SJCRH30 (cell line): ENCODE measurements around the gene CHPF2. TPM values are rescaled to one million over a fixed set of nuclear protein-coding genes. Genes with fewer than 3 reads are reported as not detected.

Experiments used
- DNase-seq, 2 experiments: peaks; one replicate each; pipeline ENCODE4 v3.0.0-alpha.2; 2015 to 2020
- H3K27ac ChIP-seq: fragments of 250-450 bp; sonication (Bioruptor Pico); 2 replicates; pipeline ENCODE4 v1.5.1; 2020; ENCODE audit warnings: mild to moderate bottlenecking, moderate library complexity
- H3K27me3 ChIP-seq: fragments of 250-450 bp; sonication (Bioruptor Pico); 2 replicates; pipeline ENCODE4 v1.5.1; 2020; ENCODE audit warnings: mild to moderate bottlenecking, moderate library complexity
- H3K36me3 ChIP-seq: fragments of 250-450 bp; sonication (Bioruptor Pico); 2 replicates; pipeline ENCODE4 v1.5.1; 2020; ENCODE audit warnings: mild to moderate bottlenecking, moderate library complexity
- H3K4me1 ChIP-seq: fragments of 250-450 bp; sonication (Bioruptor Pico); 2 replicates; pipeline ENCODE4 v1.5.1; 2020; ENCODE audit warnings: mild to moderate bottlenecking, moderate library complexity
- H3K4me3 ChIP-seq: fragments of 250-450 bp; sonication (Bioruptor Pico); 2 replicates; pipeline ENCODE4 v1.5.1; 2020; ENCODE audit warnings: mild to moderate bottlenecking, moderate library complexity
- H3K9me3 ChIP-seq: fragments of 250-450 bp; sonication (Bioruptor Pico); replicated peaks from 2 replicates; pipeline ENCODE4 v1.5.1; 2020; ENCODE audit warnings: mild to moderate bottlenecking, moderate library complexity
- total RNA-seq: library from RNA; depleted of rRNA; stranded (reverse); fragments of >200 nt; shearing (Covaris generic); gene quantifications from 2 replicates; pipeline ENCODE4 v1.2.3, GENCODE V29; 2014; rRNA removed

CHPF2 gene
- total RNA-seq, 1 experiment from 2014 or later = 27.7 TPM

- Histone ChIP-seq H3K4me1 (peaks cover 3% of the 10 kb centered on the region), H3K9me3 (no peaks in the 10 kb centered on the region; the same call in 1 of the 2 replicates), H3K36me3 (no peaks in the 10 kb centered on the region), H3K27ac (no peak overlapping the region), H3K4me3 (no peak overlapping the region), H3K27me3 (peaks cover 14% of the 10 kb centered on the region)
- no peak for DNase-seq
Measured at GRCh38 chr7:151282111-151282510, 49.8 kb downstream of the CHPF2 start.

- Histone ChIP-seq H3K36me3 (no peaks in the 10 kb centered on the region), H3K27ac (no peak overlapping the region), H3K9me3 (no peaks in the 10 kb centered on the region; the same call in 1 of the 2 replicates), H3K4me3 (no peak overlapping the region), H3K4me1 (peaks cover 3% of the 10 kb centered on the region), H3K27me3 (peaks cover 11% of the 10 kb centered on the region)
- DNase-seq = no peak
Measured at GRCh38 chr7:151283302-151283701, 51.0 kb downstream of the CHPF2 start.

- Histone ChIP-seq H3K27ac (no peak overlapping the region), H3K27me3 (peaks cover 10% of the 10 kb centered on the region), H3K36me3 (no peaks in the 10 kb centered on the region), H3K4me3 (no peak overlapping the region), H3K4me1 (peaks cover under 1% of the 10 kb centered on the region), H3K9me3 (no peaks in the 10 kb centered on the region; the same call in 1 of the 2 replicates)
- no peak for DNase-seq
Measured at GRCh38 chr7:151286148-151286547, 53.9 kb downstream of the CHPF2 start.

Other genes with a start within 250 kb of the CHPF2 start
- 0.05 and 0.20 TPM in 2 replicates for gene NOS3, start 241.5 kb upstream of the CHPF2 start, total RNA-seq
- gene ATG9B, start 208.0 kb upstream of the CHPF2 start, total RNA-seq = 0.08 TPM in 1 of 2 replicates, not detected in the other
- 20.8 and 22.3 TPM in 2 replicates for gene ABCB8, start 204.0 kb upstream of the CHPF2 start, total RNA-seq
- gene ASIC3, start 184.0 kb upstream of the CHPF2 start, total RNA-seq = 1.3 and 1.5 TPM in 2 replicates
- 34.3 and 39.2 TPM in 2 replicates for gene CDK5, start 174.6 kb upstream of the CHPF2 start, total RNA-seq
- 129 and 132 TPM in 2 replicates for gene SLC4A2, start 172.9 kb upstream of the CHPF2 start, total RNA-seq
- gene FASTK, start 151.7 kb upstream of the CHPF2 start, total RNA-seq = 62.2 and 92.8 TPM in 2 replicates
- gene TMUB1, start 149.0 kb upstream of the CHPF2 start, total RNA-seq = 43.5 and 44.2 TPM in 2 replicates
- gene AGAP3, start 146.0 kb upstream of the CHPF2 start, total RNA-seq = 59.7 and 62.9 TPM in 2 replicates
- gene GBX1, start 64.8 kb upstream of the CHPF2 start, total RNA-seq = 0.48 and 0.95 TPM in 2 replicates
- gene ASB10, start 45.2 kb upstream of the CHPF2 start, total RNA-seq = not detected in 2 replicates
- gene H2BK1, start 22.0 kb upstream of the CHPF2 start, total RNA-seq = not detected in 2 replicates
- 77.6 and 77.7 TPM in 2 replicates for gene ABCF2, start 5.3 kb upstream of the CHPF2 start, total RNA-seq
- gene SMARCD3, start 16.2 kb downstream of the CHPF2 start, total RNA-seq = 91.8 and 106 TPM in 2 replicates
- 56.8 and 61.5 TPM in 2 replicates for gene NUB1, start 109.3 kb downstream of the CHPF2 start, total RNA-seq
- 0.46 and 1.0 TPM in 2 replicates for gene WDR86, start 177.6 kb downstream of the CHPF2 start, total RNA-seq
- not detected in 2 replicates for gene CRYGN, start 207.7 kb downstream of the CHPF2 start, total RNA-seq